NCI-H1092 (cell line): ENCODE data around the gene CAPG.
"Not testable (repeated sequence)": the region's sequence is repeated elsewhere in the genome, so short reads cannot be mapped to it uniquely, and the experiment has no call there.

Source experiments
- DNase-seq: peaks from one replicate; lab custom pipeline; 2025; lab: John Stamatoyannopoulos, UW

The CAPG gene, protein sequence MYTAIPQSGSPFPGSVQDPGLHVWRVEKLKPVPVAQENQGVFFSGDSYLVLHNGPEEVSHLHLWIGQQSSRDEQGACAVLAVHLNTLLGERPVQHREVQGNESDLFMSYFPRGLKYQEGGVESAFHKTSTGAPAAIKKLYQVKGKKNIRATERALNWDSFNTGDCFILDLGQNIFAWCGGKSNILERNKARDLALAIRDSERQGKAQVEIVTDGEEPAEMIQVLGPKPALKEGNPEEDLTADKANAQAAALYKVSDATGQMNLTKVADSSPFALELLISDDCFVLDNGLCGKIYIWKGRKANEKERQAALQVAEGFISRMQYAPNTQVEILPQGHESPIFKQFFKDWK

DNA sequence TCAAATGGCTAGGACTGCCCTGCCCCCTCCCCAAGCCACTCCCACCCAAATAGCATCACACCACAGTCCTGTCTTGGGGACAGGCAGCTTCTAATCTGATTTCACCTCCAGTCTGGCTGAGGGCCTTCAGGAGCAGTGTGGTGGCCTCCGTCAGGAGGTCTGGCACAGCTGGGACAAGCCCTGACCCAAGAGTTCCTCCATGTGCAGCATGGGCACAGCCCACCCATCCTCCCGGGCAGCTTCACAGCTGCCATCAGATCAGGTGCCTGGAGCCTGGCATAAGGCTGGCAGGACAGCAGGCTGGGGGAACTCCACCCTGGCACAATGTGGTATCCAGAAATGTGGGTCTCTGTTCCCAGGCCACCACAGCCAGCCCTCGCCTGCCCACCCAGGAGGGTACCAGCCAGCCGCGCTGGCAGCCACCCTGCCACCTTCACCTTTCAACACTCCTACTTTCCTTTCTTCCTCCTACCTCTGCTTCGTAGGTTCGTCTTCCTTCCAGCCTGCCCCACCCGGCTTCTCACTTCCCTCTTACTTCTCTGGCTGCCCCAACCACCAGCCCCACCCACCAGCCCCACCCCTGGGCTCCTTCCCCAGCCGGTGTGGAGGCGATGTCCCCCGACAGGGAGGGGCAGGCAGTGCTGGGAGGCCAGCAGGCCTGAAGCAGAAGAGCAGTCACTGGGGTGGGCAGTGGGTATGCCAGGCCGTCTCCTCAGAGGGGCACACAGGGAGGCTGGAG, at the start of gene CAPG:
TSS of gene CAPG (minus strand) at position 522 of the 739 bp plus-strand sequence. CDS start 8,221 bp downstream, outside the sequence.
- no peak for DNase-seq

DNA sequence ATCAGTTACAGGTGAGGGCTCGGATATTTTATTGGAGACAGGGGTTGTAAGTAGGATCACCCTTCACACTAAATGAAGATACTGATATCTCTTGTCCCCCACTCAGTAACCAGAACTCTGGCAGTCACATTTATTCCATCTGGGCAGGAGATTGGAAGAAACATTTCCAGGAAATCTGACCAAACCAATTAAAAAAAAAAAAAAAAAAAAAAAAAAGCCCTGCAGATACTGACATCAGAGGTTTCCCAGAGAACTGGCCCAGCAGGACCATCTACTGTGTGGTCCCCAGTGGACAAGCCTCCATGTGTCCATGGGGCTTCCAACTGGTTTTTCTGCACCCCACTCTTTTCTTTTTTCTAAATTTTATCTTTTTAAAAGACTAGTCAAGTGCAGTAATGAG, 49.6 kb upstream of the CAPG start:
- DNase-seq = no peak

DNA sequence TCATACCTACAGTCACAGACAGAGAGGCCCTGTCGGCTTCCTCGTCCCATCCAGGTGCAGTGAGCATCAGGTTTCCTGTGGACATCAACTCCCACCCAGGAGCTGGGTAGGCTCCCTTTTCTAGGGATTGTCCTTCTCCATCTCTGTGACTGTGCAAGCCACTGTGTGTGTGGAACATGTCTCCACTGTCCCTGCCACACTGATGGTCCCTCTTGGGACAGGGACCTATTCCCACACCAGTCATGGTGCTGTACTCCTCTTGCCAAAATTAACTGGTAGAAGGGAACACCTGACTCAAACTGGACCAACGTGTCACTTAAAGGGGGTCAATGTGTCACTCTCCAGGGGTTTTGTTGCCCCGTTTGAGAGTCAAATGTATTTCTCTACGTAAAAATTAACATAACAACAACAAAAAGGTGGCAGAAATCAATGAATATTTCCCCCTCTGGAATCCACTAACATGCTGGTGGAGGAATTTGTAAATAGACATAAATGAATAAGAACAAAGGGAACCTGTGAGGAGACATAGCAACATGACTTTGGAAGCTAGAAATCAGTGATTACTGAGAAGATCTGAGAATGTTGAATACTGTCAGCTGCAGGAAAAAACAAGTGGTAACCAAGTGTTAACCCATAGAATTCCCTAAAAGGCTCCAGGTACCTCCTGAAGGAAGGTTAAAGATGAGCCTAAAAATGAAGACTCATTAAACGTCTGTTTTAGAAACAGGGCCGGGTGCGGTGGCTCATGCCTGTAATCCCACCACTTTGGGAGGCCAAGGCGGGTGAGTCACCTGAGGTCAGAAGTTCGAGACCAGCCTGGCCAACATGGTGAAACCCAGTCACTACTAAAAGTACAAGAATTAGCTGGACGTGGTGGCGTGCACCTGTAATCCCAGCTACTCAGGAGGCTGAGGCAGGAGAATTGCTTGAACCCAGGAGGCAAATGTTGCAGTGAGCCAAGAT, 48.7 kb upstream of the CAPG start:
- DNase-seq = no peak

DNA sequence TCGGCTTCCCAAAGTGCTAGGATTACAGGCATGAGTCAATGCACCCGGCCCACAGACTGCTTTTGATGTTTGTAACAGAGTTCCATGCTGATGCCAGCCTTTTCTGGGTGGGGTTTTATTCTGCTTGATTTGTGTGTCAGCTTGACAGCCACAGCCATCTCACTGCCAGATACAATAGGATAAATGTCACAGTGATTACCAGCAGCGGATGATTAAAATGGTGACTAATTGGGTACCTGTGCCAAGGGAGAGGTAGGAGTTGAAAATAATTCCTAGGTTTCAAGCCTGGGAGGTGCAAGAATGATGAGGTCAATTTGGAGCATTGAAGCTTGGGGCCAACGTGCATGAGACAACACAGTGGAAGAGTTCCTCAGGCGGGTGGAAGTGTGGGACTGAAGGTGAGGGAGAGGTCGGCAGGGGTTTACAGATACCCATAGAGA, 47.7 kb upstream of the CAPG start:
- no peak for DNase-seq

DNA sequence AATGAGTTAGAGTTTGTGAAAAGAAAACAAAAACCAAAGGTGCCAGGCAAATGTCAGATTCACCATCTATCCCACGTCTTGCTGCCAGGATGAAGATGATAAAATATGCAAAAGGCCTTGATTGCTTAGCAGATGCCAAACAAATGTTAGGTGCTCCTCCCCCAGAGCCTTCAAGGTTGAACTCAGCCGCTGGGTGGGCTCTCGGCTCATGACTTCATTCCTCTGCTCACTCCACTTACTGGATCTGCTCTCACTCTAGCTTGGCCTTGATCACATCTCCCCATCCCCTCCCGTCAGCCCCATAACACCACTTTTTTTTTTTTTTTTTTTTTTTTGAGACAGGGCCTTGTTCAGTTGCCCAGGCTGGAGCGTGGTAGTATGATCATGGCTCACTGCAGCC, 46.9 kb upstream of the CAPG start:
- no peak for DNase-seq

DNA sequence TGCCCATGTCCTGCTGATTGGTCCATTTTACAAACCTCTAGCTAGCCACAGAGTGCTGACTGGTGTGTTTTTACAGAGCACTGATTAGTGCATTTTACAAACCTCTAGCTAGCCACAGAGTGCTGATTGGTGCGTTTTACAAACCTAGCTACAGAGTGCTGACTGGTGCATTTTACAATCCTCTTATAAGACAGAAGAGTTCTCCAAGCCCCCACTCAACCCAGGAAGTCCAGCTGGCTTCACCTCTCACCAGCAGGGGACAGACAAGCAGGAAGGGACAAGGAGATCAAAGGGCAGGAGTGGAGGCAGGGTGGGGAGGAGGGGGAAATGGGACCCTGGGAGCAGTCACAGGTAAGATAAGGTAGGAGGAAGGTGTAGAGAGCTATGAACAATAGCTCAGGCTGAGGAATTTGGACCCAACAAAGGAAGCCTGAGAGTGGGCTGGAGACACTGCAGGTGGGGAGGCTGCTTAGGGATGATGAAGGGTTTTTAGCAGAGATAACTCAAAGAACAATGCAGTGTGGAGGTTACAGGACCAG, 45.5 kb upstream of the CAPG start:
- no peak for DNase-seq

DNA sequence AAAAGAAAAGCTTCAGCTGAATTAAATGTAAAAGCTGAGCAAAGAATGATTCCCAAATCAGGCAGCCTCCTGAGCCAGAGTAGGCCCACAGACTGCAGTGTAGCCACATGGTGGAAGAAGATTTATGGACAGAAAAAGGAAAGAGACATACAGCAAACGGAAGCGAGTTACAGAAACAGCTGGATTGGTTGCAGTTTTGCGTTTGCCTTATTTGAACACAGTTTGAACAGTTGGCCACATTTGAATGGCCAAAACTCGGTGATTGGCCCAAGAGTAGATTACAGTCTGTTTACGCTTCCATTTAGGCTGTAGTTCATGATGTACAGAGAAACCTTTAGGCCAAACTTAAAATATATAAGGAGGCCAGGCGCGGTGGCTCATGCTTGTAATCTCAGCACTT, 43.4 kb upstream of the CAPG start:
- DNase-seq = no peak

DNA sequence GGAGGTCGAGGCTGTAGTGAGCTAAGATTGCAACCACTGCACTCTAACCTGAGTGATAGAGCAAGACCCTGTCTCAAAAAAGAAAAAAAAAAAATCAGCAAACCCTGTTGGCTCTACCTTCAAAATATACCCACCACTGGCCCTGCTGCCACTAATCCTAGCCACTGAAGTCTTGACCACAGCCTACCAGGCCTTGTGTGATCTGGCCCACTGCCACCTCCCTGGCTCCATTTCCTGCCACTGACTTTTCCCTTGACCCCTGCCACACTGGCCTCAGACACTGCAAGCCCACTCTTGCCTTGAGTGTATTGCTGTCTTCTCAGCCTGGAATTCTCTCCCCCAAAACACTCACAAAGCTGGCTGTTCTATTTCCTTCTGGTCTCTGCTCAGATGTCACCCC, 42.1 kb upstream of the CAPG start:
- DNase-seq = no peak

DNA sequence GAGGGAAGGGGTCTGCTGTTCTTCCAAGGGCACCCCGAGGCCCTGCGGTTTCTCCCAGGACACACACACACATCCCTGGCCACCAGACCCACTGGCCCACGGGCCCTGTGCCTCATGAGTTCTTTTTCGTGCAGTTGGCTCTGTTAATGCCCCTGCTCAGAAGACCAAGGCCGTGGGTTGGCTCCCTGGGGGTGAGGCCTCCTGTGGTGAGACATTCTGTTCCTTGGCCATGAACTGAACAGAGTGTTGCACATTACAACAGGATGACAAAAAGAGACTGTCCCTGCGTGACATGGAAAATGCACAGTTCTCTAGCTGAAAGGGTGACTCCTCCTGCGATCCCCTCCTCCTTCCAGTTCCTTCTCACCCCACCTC, 39.0 kb upstream of the CAPG start:
- no peak for DNase-seq

DNA sequence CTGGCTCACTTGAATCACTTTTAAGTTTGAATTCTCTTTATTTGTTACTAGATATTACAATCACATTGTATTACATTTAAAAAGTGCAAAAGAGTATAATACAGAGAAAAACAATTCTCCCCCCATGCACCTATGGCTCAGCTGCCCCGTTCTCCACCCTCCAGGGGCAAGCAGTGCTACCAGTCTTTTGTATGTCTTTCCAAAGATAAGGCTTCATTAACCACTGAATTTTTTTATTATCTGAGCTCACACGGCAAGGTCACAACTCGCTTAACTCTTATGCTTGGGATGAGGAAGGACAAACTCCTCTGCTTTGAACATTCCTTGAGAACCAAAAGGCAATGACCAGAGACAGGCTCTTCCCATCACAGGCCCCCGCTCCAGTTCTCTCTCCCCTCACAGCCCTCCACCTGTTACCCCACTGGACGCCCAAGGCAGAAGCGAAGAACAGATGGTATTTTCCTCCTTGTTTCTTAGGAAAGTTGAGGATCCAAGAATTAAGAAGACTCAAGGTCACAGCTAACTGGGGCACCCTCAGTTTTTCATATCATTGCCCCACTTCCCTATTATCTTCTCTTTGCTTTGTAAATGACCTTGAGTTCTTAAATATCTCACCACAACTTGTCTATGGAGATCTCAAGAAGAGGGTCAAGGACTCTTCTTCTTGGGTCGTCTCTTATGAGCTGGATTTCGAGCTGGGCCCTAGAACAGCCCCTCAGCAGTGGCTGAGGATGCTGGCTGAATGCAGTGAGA, 38.5 kb upstream of the CAPG start:
- DNase-seq = no peak

DNA sequence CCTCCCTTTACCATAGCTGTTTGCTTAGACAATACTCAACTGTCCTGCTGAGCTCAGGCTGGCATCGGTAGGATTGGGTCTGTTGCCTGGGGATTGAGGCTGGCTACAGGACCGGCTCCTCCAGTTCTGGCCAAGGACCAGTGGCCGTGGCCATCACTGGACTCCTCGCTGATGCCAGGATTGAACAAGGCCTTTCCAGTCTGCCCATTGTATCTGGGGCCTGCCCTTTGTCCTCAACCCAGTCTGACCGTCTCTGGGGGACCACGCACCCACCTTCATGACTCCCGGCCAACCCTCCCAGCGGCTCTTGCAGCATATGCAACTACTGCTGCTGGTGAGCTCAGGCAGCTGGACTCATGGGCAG, 37.0 kb upstream of the CAPG start:
- DNase-seq = no peak

DNA sequence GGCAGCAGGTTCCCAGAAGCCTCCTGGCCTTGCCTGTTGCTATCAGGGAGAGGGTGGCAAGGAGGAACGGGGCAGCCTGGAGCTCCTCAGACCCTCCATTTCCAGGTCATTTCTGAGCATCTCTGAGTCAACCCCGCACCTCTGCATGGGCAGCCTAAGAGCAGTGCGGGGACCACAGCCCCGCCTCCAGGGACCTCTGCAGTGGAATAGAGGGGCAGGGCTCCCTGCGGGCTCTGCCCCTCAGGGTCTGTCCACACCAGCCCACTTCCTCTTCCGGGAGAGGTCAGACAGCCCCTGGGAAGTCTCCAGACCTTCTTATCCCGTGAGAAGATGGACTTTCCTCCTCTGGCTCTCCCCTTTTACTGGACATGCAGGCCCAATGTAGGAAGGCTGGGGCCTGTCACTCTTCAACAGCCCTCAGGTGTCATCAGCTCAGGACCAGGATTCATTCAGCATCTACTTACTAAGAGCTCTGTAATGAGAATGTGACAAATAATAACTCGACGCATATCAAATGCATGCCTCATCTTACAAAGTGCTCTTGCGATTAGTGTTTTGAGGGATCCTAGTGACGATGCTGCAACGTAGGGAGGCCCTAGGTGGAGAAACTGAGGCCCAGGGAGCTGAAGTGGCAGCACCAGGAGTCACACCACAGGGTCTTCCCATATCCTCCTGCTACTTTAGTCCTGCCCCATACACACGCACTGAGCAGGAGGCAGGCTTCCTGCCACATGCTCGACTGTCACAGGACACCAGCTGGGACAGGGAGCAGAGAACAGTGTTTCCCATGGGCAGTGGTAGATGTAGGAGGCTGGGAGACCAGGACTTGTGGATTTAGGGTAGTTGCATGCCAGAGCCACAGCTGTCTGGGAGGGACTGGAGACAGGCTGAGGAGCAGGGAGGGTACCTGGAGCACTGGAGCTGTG, 36.4 kb upstream of the CAPG start:
- no peak for DNase-seq

DNA sequence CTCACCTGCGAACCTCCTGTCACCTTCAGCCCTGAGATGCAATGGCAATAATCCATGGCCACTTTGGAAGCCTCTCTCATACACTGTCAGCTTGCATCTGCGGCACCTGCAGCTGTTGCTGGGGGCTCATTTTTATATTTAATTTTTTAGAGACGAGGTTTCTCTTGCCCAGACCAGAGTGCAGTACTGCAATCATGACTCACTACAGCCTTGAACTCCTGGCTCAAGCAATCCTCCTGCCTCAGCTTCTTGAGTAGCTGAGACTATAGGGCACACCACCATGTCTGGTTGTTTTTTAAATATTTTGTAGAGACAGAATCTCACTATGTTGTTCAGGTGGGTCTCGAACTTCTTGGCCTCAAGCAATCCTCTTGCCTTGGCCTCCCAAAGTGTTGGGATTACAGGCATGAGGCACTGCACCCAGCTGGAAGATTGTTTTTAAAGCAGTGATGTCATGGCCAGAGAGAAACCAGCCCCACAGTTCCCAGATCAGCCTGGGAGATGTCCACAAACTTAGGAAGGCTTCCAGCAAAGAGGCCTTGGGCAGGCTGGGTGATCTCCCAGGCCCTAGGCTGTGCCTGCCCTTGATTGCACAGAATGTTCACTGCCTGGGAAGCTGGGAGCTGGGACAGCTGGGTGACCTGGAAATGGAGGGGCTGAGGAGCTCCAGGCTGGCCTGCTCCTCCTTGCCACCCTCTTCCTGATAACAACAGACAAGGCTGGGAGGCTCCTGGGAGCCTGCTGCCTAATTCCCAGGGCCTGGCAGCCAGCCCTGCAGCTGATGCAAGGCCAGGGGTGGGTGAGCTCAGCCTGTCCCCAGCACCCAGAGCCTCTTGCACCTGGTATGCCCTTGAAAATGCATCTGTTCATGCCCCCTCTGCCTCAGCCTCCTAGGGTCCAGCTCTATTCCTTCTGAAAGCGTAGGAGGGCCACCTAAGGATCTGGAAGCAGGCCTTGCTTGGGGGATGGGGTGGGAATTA, 35.4 kb upstream of the CAPG start:
- peak; percentile 9 for DNase-seq

DNA sequence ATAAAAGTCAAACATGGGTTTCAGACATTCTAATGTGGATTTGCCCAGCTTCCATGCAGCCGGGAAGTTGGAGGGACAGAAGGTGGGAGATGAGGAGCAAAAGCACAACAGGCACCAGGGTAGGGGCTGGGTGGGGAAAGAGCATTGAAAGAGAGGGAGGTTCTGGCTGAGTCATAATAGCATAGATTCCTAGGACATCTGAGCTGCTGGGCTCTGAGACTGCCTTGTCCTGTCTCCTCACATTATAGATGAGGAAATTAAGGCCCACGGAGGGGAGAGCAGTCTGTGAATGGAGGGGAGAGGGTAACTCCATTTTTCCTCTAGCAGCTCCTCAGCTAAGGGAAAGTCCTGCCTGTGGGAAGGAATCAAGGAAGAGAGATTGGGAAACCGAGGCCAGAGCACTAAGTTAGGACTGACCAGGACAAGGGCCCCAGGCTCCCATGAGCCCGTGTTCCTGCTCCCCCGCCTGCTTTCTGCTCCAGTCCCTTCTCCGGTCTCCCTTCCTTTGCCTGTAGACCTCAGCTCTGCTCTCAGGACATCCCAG, 34.5 kb upstream of the CAPG start:
- DNase-seq = no peak

DNA sequence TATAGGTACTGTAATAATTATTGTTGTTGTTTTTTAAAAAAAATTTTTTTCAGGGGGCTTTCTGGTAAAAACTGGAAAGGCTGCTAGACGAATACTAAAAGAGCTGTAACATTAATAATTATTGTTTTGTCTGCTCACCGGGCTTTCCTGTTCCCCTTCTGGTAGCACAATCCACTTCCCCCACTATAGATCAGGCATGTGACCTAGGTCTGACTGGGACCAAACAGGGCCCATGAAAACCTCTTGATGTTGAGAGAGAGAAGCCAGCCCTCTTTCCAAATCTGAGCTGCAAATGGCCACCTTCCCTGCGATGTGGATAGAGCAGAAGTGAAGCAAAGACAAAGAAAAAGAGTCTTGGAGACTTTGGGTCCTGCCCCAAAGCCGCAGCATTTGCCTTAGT, 31.7 kb upstream of the CAPG start:
- DNase-seq = no peak

DNA sequence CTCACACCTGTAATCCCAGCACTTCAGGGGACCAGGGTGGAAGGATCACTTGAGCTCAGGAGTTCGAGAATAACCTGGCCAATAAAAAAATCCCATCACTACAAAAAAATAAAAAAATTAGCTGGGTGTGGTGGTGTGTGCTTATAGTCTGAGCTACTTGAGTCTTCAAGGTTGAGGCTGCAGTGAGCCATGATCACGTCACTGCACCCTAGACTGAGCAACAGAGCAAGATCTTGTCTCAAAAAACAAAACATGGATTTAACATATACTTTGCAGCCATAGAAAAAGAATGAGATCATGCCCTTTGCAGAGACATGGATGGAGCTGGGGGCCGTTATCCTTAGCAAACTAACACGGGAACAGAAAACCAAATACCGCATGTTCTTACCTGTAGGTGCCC, 30.6 kb upstream of the CAPG start:
- DNase-seq = no peak

DNA sequence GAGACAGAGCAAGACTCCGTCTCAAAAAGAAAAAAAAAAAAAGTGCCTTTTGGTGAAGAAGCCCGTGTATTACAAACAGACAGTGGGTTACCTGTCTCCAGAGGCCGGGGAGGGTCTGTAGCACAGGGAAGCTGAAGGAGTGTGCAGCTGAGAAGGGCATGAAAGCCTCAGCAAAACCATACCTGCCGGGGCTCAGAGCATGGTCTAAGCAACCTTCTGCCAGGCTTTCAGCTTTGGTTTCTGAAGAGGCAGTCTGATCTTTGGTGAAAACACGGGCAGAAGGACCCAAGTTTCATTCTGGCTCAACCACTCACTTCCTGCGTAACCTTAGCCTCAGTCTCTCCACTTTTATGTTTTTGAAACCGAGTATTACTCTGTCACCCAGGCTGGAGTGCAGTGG, 29.8 kb upstream of the CAPG start:
- no peak for DNase-seq

DNA sequence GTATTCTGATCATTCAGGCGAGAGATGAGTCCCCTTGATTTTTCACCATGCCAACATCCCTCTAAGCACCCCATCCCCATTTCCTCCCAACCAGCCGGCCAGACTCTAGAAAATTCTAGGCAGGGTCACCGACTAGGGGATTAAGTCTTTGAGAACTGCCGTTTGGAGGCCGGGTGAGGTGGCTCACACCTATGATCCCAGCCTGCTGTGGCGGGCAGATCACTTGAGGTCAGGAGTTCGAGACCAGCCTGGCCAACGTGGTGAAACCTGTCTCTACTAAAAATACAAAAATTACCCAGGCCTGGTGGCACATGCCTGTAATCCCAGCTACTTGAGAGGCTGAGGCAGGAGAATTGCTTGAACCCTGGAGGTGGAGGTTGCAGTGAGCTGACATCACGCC, 29.4 kb upstream of the CAPG start:
- not testable (repeated sequence) for DNase-seq

DNA sequence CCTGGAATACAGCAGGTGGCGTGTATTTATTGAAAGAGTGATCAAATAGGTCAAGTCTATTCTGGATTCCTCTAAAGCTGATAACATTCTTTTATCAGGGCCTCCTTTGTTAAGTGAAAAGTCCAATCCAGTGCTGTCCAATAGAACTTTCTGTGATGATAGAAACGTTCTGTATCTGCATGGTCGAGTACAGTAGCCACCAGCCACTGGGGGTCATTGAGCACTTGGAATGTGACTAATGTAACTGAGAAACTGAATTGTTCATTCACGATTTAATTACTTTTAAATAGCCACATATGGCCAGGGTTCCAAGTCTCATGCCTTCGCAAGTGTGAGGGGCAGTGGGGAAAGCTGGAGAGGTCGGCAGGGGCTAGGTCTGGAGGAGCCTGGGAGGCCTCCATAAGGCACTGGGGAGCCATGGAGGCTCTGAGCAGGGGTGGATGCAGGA, 28.9 kb upstream of the CAPG start:
- DNase-seq = no peak
